Keratinocyte (primary cell): Measurements from ENCODE around the gene TRDN.

ENCODE experiments used
- EZH2 ChIP-seq: IDR thresholded peaks from one replicate; pipeline ENCODE4 v1.6.1; 2012; ENCODE audit warnings: inconsistent platforms, mild to moderate bottlenecking, low read length, moderate library complexity
- TF ChIP-seq, protein P1 (sequence below), 3 experiments: IDR thresholded peaks in 1 of 3; conservative IDR thresholded peaks in 1 of 3; optimal IDR thresholded peaks in 1 of 3; 2 replicates in 2 of 3; 3 replicates in 1 of 3; pipeline versions ENCODE3 to v1.5.1; 2011; ENCODE audit warnings: low read length in 3 of 3, mild to moderate bottlenecking in 3 of 3, moderate library complexity in 2 of 3, control low read depth in 1 of 3, inconsistent platforms in 1 of 3; ENCODE audit not compliant: insufficient read depth in 2 of 3; ENCODE audit errors: extremely low read depth in 1 of 3

DNA sequence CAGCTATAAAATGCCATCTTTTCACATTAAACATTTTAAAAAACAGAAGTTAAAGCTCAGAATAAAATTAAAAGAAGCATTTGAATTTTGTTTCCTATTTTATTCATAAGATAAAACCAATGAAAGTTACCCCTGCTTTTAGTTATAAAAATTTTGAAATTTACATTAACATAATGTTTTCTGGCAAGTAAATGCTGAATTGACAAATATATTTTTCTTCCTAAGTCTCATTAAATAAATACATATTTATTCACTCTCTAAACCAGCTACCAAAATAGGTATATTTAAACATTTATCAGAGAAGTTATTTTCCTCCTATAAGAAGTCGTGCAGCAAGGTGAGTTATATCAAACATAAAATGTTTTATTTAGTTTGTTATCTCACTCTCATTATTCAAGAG is 213.6 kb downstream of the TRDN start:
- TF ChIP-seq, protein P1, sequence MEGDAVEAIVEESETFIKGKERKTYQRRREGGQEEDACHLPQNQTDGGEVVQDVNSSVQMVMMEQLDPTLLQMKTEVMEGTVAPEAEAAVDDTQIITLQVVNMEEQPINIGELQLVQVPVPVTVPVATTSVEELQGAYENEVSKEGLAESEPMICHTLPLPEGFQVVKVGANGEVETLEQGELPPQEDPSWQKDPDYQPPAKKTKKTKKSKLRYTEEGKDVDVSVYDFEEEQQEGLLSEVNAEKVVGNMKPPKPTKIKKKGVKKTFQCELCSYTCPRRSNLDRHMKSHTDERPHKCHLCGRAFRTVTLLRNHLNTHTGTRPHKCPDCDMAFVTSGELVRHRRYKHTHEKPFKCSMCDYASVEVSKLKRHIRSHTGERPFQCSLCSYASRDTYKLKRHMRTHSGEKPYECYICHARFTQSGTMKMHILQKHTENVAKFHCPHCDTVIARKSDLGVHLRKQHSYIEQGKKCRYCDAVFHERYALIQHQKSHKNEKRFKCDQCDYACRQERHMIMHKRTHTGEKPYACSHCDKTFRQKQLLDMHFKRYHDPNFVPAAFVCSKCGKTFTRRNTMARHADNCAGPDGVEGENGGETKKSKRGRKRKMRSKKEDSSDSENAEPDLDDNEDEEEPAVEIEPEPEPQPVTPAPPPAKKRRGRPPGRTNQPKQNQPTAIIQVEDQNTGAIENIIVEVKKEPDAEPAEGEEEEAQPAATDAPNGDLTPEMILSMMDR (optimal IDR thresholded peaks at IDR 0.05 in 1 of 3, IDR thresholded peaks at IDR 0.05 in 1 of 3, conservative IDR thresholded peaks at IDR 0.05 in 1 of 3; ENCODE audit: extremely low read depth in 1 of 3, insufficient read depth in 2 of 3, low read length in 3 of 3), result no peak
- TF ChIP-seq EZH2, result no peak
